Prostate gland (tissue), 2 donors: Measurements from ENCODE around the gene CREB3.
A peak's percentile ranks its signal among the peaks of the same experiment; 100 is the strongest.

Experiments used
- POLR2A ChIP-seq: fragments of 450-650 bp; IDR thresholded peaks from one replicate; pipeline ENCODE4 v1.6.1; 2016; ENCODE audit warnings: antibody characterized with exemption, mild to moderate bottlenecking
- POLR2AphosphoS5 ChIP-seq: sonication (generic); formaldehyde crosslinking; IDR thresholded peaks from one replicate; pipeline ENCODE4 v1.6.1; 2017; ENCODE audit warnings: antibody characterized with exemption
- TF ChIP-seq, protein P1 (sequence below), 4 experiments: fragments of 200-600 bp in 2 of 4; fragments of 450-650 bp in 2 of 4; sonication (generic) in 2 of 4; IDR thresholded peaks; 1 replicate in 3 of 4; 2 replicates in 1 of 4; pipeline ENCODE4 v1.5.1; 2016 to 2019; ENCODE audit warnings: antibody characterized with exemption in 4 of 4, mild to moderate bottlenecking in 2 of 4, moderate library complexity in 2 of 4

DNA sequence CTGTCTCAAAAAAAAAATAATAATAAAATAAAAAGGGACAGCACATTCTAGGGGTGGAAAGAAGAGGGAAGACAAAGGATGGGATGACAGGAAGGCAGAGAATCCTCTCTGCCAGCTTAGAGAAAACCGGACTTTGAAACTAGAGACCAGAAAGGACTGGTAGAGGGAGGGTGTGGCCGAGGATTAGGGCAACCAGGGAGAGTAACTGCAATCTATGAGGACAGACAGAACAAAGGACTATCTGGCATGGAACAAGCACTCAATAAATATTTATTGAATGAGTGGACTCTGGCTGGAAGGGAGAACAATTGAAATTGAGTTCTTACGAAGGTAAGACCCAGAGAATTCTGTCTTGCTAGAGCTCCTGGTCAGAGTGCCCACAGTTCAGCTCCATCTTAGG is 14.1 kb downstream of the CREB3 start:
- TF ChIP-seq, protein P1, sequence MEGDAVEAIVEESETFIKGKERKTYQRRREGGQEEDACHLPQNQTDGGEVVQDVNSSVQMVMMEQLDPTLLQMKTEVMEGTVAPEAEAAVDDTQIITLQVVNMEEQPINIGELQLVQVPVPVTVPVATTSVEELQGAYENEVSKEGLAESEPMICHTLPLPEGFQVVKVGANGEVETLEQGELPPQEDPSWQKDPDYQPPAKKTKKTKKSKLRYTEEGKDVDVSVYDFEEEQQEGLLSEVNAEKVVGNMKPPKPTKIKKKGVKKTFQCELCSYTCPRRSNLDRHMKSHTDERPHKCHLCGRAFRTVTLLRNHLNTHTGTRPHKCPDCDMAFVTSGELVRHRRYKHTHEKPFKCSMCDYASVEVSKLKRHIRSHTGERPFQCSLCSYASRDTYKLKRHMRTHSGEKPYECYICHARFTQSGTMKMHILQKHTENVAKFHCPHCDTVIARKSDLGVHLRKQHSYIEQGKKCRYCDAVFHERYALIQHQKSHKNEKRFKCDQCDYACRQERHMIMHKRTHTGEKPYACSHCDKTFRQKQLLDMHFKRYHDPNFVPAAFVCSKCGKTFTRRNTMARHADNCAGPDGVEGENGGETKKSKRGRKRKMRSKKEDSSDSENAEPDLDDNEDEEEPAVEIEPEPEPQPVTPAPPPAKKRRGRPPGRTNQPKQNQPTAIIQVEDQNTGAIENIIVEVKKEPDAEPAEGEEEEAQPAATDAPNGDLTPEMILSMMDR (IDR thresholded peaks at IDR 0.05), result no peak
- no peak for TF ChIP-seq POLR2A
- peak; percentile 7 for TF ChIP-seq POLR2AphosphoS5
